AG04449 (cell line): ENCODE results near the gene USP25.

Experiments used
- CTCF ChIA-PET: fragments of 350-600 bp; formaldehyde crosslinking; extraction: SDS; loops from one replicate; lab custom pipeline; 2021; ENCODE audit warnings: antibody characterized with exemption; lab: Yijun Ruan, JAX
- POLR2A ChIA-PET: fragments of 400-600, 350-600 bp; formaldehyde crosslinking; extraction: SDS; loops from one replicate; lab custom pipeline; 2020; ENCODE audit warnings: antibody characterized with exemption, inconsistent platforms; lab: Yijun Ruan, JAX
- DNase-seq: peaks from one replicate; pipeline ENCODE4 v3.0.0-alpha.2; 2010; ENCODE audit warnings: low read depth, low spot score
- H3K4me3 ChIP-seq: 2 replicates; pipeline ENCODE4 v1.5.1; 2011; ENCODE audit warnings: low read depth, mild to moderate bottlenecking, control low read depth, low read length
- CTCF ChIP-seq: IDR thresholded peaks from one replicate; pipeline ENCODE4 v1.5.1; 2011; ENCODE audit warnings: mild to moderate bottlenecking, moderate library complexity, low read length, control low read depth, inconsistent platforms; ENCODE audit not compliant: insufficient read depth; ENCODE audit errors: missing control alignments

The USP25 gene

GRCh38 chr21:15688016-15688415, 41.8 kb upstream of the USP25 start:
- no peak for TF ChIP-seq CTCF
- CTCF ChIA-PET: no interaction called here
- H3K4me3 ChIP-seq: no peak overlapping the region
- POLR2A ChIA-PET: no interaction called here
- DNase-seq: no peak

DNA sequence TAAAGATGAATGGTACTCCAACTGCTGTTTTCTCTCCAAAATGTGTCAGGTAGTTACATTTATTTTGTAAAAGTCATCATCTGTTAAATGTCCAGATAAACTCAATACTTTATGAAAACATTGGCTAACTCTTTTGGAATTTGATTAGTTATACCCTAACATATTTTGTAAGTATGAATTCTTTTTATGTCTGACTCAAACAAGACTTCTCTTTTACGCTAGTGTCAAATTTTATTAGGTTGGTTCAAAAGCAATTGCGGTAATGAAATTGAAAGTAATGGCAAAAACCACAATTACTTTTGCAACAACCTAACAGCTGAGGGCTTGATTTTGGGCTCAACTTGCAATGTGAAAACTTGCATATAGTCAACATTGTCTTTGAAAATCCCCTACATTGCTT, 41.0 kb upstream of the USP25 start:
- no peak for DNase-seq
- no peak overlapping the region for H3K4me3 ChIP-seq
- ChIA-PET CTCF (no interaction called here), POLR2A (no interaction called here)
- TF ChIP-seq CTCF: no peak

DNA sequence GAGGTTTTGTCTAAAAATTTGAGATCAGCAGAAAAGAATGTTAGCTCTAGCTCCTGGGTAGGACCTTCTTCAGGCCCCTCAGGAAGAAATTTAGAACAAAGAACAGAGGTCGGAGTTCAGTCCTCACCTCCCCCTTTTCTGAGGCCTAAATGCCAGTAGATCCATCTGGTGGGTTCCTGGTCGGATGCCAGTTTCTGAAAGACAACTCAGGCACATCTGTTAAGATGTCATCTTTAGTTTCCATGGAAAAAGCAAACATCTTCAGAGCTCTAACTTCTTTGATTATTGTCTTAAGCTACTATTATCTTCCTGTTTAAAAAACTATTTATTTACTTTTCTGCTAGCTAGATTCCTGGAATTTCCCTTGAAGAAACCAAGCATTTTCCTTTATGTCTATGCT, 37.1 kb upstream of the USP25 start:
- no peak overlapping the region for H3K4me3 ChIP-seq
- ChIA-PET CTCF (interaction anchor here (1.5 kb wide), 1 partner anchor 8 kb away, joined by 3 read pairs; no protein-coding TSS in a partner anchor), POLR2A (no interaction called here)
- DNase-seq: no peak
- no peak for TF ChIP-seq CTCF

- CTCF ChIA-PET: no interaction called here
- POLR2A ChIA-PET: no interaction called here
- no peak for DNase-seq
- no peak overlapping the region for H3K4me3 ChIP-seq
- no peak for TF ChIP-seq CTCF
Observed at GRCh38 chr21:15695241-15695640, 34.5 kb upstream of the USP25 start.

DNA sequence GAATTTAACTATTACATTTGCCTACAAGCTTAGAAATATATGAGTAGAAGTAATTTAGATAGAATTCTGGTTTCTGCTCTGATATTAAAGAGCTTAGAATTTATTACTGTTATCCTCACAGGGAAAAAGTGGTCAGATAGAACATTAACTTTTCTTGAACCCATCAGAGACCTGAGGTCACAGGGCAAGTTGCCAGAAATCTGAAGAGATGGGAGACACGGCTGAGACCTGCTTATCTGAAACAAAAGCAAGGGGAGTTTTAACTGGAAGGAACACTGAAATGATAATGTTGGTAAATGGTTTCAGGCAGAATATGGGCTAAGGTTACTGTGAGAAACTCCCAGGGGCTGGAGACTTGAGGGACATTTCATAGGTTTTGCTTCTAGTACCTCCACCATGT, 28.0 kb upstream of the USP25 start:
- TF ChIP-seq CTCF: no peak
- DNase-seq: no peak
- CTCF ChIA-PET: no interaction called here

DNA sequence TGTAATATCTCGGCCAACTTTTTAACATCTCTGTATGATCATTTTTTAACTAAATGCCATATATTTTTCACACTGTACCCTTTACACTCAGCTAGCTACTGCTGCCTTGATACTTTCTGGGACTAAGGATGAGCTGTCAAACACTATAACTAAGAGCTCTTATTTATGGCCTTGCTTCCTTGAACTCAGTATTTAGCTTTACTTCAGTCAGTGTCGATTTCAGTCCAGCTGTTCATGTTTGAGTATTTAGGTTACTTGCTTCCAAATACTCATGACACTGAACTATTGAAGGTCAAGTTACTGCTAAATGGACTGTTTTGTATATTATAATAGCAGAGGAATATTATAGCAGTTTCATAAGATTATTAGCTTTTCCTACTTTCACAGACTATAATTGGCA, 25.9 kb upstream of the USP25 start:
- ChIA-PET POLR2A (no interaction called here), CTCF (no interaction called here)
- no peak for DNase-seq
- no peak for TF ChIP-seq CTCF
- H3K4me3 ChIP-seq: no peak overlapping the region

More for the DNA sequence above, 28.0 kb upstream of the USP25 start:
- H3K4me3 ChIP-seq: no peak overlapping the region
- POLR2A ChIA-PET: no interaction called here
